ENCODE data around the gene HS6ST3.

The HS6ST3 gene

DNA sequence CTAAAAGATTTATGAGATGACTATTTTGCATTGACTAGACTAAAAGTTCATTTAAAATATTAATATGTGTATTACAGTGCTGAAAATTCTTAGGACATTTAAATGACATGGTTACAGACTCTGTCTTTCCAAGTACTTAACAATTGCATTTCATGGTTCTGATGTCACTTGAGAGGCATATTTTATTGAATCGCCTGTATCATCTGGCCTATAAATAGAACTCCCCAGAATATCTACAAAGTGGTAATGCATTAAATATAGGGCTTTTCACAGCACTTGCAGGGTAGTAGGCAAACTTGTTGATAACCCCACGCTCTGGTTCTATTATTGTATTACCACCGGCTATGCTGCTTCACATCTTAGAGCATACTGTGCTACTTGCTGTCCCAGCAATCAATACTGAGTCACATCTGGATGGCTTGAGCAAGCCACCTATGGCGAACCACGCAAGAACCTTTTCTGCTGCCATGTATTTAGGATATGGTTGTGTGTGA is 400.6 kb downstream of the HS6ST3 start:
- TF ChIP-seq ZBTB7A (IDR thresholded peaks at IDR 0.05; ENCODE audit: low read depth), result no peak
- no peak for TF ChIP-seq TCF12 (IDR thresholded peaks at IDR 0.05; ENCODE audit: low read depth)
- TF ChIP-seq EGR1 (IDR thresholded peaks at IDR 0.05), result no peak
- TF ChIP-seq TAF1 (IDR thresholded peaks at IDR 0.05; ENCODE audit: low read depth), result no peak
- TF ChIP-seq EP300 (IDR thresholded peaks at IDR 0.05; ENCODE audit: borderline replicate concordance), result no peak
- TF ChIP-seq NFIC (IDR thresholded peaks at IDR 0.05), result no peak
- TF ChIP-seq TEAD4 (IDR thresholded peaks at IDR 0.05), result no peak
- TF ChIP-seq, protein P1, sequence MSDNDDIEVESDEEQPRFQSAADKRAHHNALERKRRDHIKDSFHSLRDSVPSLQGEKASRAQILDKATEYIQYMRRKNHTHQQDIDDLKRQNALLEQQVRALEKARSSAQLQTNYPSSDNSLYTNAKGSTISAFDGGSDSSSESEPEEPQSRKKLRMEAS (IDR thresholded peaks at IDR 0.05), result no peak
- TF ChIP-seq RAD21 (IDR thresholded peaks at IDR 0.05; ENCODE audit: low read depth), result no peak
- no peak for TF ChIP-seq FOXM1 (IDR thresholded peaks at IDR 0.05; ENCODE audit: borderline replicate concordance, low read depth)
- no peak for TF ChIP-seq CEBPB (IDR thresholded peaks at IDR 0.05)

DNA sequence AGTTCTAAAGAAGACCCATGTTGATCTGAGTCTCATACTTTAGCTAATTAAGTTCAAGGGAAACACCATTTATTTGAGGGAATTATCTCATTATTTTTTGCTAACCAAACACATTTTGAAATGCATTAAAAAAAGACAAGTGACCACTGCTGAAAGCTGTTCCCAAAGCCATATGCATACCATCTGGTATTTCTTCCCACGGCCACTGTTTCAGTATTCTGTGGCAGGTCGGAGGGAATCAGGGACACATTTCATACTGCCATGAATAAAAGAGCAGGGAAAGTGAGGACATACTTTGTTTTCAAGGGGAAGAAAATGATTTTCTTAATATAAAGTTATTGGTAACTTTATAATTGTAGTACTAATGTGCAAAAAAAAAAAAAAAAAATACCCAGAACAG is 401.2 kb downstream of the HS6ST3 start:
- TF ChIP-seq YY1 (IDR thresholded peaks at IDR 0.05; ENCODE audit: low read depth), result no peak
- no peak for TF ChIP-seq EGR1 (IDR thresholded peaks at IDR 0.05)
- no peak for TF ChIP-seq FOXM1 (IDR thresholded peaks at IDR 0.05; ENCODE audit: borderline replicate concordance, low read depth)
- TF ChIP-seq RAD21 (IDR thresholded peaks at IDR 0.05; ENCODE audit: low read depth), result no peak
- no peak for TF ChIP-seq NFIC (IDR thresholded peaks at IDR 0.05)
- TF ChIP-seq, protein P2, sequence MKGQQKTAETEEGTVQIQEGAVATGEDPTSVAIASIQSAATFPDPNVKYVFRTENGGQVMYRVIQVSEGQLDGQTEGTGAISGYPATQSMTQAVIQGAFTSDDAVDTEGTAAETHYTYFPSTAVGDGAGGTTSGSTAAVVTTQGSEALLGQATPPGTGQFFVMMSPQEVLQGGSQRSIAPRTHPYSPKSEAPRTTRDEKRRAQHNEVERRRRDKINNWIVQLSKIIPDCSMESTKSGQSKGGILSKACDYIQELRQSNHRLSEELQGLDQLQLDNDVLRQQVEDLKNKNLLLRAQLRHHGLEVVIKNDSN (IDR thresholded peaks at IDR 0.05), result no peak
- no peak for TF ChIP-seq CEBPB (IDR thresholded peaks at IDR 0.05)
- TF ChIP-seq ZBTB7A (IDR thresholded peaks at IDR 0.05; ENCODE audit: low read depth), result no peak
- TF ChIP-seq, protein P1 (IDR thresholded peaks at IDR 0.05), result no peak
- TF ChIP-seq TEAD4 (IDR thresholded peaks at IDR 0.05), result no peak
- TF ChIP-seq EP300 (IDR thresholded peaks at IDR 0.05; ENCODE audit: borderline replicate concordance), result no peak
- no peak for TF ChIP-seq CREB1 (IDR thresholded peaks at IDR 0.05; ENCODE audit: low read depth)

DNA sequence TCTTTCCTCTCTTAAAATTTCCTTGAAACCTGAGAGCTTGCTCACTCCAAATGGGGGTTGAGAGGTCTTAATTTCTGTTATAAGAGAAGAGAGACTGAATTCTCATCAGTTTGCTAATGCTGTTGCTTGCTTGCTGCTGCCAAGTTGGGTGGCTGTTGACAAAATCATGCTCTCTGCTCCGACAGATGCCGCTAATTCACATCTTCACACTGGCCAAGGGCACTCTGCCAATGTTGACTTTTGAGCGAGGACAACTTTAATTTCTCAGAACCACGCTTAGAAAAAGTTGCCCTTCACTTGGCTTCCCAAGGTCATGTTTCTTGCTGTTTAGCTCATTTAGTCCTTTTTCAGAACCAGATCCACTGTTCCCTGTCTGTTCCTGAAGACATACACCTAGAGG is 402.9 kb downstream of the HS6ST3 start:
- TF ChIP-seq EGR1 (IDR thresholded peaks at IDR 0.05) (no peak), NFIC (IDR thresholded peaks at IDR 0.05) (no peak), CEBPB (IDR thresholded peaks at IDR 0.05) (no peak), YY1 (IDR thresholded peaks at IDR 0.05; ENCODE audit: low read depth) (no peak), ZBTB7A (IDR thresholded peaks at IDR 0.05; ENCODE audit: low read depth) (no peak), TAF1 (IDR thresholded peaks at IDR 0.05; ENCODE audit: low read depth) (no peak), CREB1 (IDR thresholded peaks at IDR 0.05; ENCODE audit: low read depth) (no peak), TCF12 (IDR thresholded peaks at IDR 0.05; ENCODE audit: low read depth) (no peak), RAD21 (IDR thresholded peaks at IDR 0.05; ENCODE audit: low read depth) (no peak), FOXM1 (IDR thresholded peaks at IDR 0.05; ENCODE audit: borderline replicate concordance, low read depth) (no peak), EP300 (IDR thresholded peaks at IDR 0.05; ENCODE audit: borderline replicate concordance) (no peak), TEAD4 (IDR thresholded peaks at IDR 0.05) (no peak)
- TF ChIP-seq, protein P3, sequence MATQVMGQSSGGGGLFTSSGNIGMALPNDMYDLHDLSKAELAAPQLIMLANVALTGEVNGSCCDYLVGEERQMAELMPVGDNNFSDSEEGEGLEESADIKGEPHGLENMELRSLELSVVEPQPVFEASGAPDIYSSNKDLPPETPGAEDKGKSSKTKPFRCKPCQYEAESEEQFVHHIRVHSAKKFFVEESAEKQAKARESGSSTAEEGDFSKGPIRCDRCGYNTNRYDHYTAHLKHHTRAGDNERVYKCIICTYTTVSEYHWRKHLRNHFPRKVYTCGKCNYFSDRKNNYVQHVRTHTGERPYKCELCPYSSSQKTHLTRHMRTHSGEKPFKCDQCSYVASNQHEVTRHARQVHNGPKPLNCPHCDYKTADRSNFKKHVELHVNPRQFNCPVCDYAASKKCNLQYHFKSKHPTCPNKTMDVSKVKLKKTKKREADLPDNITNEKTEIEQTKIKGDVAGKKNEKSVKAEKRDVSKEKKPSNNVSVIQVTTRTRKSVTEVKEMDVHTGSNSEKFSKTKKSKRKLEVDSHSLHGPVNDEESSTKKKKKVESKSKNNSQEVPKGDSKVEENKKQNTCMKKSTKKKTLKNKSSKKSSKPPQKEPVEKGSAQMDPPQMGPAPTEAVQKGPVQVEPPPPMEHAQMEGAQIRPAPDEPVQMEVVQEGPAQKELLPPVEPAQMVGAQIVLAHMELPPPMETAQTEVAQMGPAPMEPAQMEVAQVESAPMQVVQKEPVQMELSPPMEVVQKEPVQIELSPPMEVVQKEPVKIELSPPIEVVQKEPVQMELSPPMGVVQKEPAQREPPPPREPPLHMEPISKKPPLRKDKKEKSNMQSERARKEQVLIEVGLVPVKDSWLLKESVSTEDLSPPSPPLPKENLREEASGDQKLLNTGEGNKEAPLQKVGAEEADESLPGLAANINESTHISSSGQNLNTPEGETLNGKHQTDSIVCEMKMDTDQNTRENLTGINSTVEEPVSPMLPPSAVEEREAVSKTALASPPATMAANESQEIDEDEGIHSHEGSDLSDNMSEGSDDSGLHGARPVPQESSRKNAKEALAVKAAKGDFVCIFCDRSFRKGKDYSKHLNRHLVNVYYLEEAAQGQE (IDR thresholded peaks at IDR 0.05; ENCODE audit: low read depth), result no peak
- TF ChIP-seq, protein P1 (IDR thresholded peaks at IDR 0.05), result no peak
- TF ChIP-seq, protein P2 (IDR thresholded peaks at IDR 0.05), result no peak

DNA sequence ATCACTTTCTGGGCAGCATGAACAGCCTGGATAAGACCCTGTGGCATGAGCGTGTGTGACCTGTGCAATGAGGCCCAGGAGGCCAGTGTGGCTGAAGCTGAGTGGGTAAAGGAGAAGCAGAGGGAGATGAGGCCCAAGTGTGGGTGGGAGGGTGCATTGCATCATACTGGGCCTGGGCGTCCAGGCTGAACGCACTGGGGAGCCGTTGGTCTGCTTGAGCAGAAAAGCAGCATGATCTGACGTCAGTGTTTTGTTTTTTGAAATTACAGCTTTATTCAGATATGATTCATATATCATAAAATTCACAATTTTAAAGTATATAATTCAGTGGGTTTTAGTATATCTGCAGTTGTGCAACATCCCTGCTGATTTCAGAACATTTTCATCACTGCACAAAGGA is 409.7 kb downstream of the HS6ST3 start:
- TF ChIP-seq, protein P2 (IDR thresholded peaks at IDR 0.05), result no peak
- TF ChIP-seq, protein P3 (IDR thresholded peaks at IDR 0.05; ENCODE audit: low read depth), result no peak
- TF ChIP-seq TEAD4 (IDR thresholded peaks at IDR 0.05) (no peak), TCF12 (IDR thresholded peaks at IDR 0.05; ENCODE audit: low read depth) (no peak), EGR1 (IDR thresholded peaks at IDR 0.05) (no peak), EP300 (IDR thresholded peaks at IDR 0.05; ENCODE audit: borderline replicate concordance) (no peak), YY1 (IDR thresholded peaks at IDR 0.05; ENCODE audit: low read depth) (no peak), ZBTB7A (IDR thresholded peaks at IDR 0.05; ENCODE audit: low read depth) (no peak), CREB1 (IDR thresholded peaks at IDR 0.05; ENCODE audit: low read depth) (no peak), RAD21 (IDR thresholded peaks at IDR 0.05; ENCODE audit: low read depth) (no peak), FOXM1 (IDR thresholded peaks at IDR 0.05; ENCODE audit: borderline replicate concordance, low read depth) (no peak), TAF1 (IDR thresholded peaks at IDR 0.05; ENCODE audit: low read depth) (no peak), CEBPB (IDR thresholded peaks at IDR 0.05) (no peak), NFIC (IDR thresholded peaks at IDR 0.05) (no peak)
- TF ChIP-seq, protein P1 (IDR thresholded peaks at IDR 0.05), result no peak
